KBM-7 (cell line): ENCODE measurements around the gene UVRAG.

Experiments used
- DNase-seq: peaks from one replicate; pipeline ENCODE4 v3.0.0-alpha.2; 2015
- in situ Hi-C: fragments of 300-500 bp; cut with MboI; formaldehyde crosslinking; loops from 2 replicates; pipeline ENCODE4 v1.14.3; 2020; ENCODE audit warnings: low sequenced_read_pairs, low pct_unique_long_range_greater_than_20kb, mixed read lengths

The UVRAG gene

DNA sequence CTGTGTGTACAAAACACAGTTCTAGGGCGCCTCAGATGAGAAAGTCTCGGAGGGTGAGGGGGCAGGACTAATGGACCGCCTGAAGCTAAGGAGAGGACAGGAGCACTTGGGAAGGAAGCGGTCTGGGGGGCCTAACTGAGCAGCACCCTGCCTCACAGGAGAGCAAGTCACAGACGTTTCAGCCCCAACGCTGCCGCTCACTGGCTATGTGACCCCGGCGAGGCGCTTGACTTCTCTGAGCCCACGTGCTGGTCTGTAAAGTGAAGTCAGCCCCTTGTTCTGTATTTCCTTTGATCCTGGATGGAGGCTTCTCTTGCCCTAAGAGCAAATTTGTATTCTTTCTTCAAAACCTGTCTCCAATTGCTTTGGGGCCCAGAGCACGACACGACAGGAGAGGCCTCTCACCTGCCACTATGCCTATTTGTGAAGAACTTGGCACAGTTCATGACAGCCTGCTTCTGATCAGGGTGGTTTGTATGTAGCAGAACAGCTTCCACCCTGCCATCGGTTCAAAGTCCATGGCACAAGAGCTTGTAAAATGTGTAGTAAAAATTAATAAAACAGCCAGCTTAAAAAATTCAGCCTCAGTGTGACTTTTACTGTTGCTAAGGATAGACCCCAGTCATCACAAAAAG is 332.2 kb downstream of the UVRAG start:
- in situ Hi-C loops = loop anchor here (10.0 kb wide), 1 partner anchor 242 kb away; no protein-coding TSS in a partner anchor

DNA sequence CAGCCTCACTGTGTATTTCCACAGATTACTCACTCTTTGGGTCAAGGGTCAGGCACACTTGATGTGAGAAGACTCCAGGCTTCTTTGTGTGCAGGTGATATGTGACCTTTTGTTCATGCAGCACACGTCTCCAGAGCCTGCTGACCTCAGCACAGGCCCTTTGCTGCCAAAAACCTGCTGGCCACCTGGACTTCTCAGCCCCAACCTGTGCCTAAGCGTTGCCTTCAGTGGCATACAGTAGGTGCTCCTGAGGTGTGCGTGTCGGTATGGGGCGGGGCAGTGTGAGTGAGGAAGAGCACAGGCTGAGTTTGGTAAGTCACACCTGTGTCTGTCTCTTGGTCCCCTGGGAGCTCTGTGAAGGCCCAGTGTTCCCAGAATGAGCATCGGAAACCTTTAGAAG is 333.2 kb downstream of the UVRAG start:
- DNase-seq = no peak
- in situ Hi-C loops = loop anchor here (10.0 kb wide), 1 partner anchor 243 kb away; no protein-coding TSS in a partner anchor

More for the DNA sequence above, 332.2 kb downstream of the UVRAG start:
- DNase-seq = no peak

DNA sequence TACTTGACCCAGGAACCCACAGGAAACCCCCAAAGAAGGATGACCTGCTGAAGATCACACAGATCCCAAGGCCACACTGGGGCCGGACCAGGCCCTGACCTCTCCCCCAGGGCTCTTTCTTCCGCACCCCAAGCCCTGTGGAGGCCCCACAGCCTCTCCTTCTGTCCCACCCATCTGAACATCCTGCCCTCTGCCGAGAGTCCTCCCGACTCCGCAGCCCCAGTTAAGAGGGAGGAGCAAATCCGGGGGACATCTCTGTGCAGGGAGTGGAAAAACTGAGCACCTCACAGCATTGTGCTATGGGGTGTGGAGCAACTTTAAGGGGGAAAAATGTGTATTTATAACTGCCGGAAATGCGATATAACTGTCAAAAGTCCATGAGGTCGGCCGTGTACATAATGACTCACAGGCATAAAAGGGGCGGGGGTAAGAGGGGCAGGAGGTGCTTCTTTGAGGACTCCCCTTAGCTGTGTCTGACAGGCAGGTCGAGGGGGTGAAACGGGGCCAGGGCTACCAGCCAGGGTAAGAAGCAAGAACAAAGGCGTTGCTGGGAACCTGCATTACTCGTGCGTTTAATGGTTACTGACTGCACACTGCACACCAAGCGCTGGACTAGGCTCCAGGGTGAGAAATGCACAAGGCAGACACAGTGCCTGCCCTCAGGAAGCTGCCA is 334.1 kb downstream of the UVRAG start:
- in situ Hi-C loops = loop anchor here (10.0 kb wide), 1 partner anchor 244 kb away; no protein-coding TSS in a partner anchor
- no peak for DNase-seq

DNA sequence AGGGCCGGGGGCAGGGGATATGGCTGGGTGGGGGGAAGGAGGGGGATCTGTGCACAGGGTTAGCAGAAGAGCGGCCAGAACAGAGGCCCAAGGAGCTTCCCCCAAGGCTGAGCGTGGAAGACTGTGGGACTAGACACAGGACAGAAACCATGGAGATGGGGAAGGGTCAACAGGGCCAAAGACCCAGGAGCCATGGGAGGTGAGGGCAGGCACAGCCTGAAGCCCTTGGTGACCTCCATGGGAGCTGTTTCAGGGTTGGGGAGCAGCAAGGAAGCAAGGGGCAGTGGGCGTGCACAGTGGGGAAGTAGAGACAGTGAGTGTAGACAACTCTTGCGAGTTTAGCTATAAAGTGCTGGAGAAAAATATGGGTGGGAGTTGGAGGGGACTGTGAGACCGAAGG is 334.7 kb downstream of the UVRAG start:
- no peak for DNase-seq
- in situ Hi-C loops = loop anchor here (10.0 kb wide), 1 partner anchor 245 kb away; no protein-coding TSS in a partner anchor

DNA sequence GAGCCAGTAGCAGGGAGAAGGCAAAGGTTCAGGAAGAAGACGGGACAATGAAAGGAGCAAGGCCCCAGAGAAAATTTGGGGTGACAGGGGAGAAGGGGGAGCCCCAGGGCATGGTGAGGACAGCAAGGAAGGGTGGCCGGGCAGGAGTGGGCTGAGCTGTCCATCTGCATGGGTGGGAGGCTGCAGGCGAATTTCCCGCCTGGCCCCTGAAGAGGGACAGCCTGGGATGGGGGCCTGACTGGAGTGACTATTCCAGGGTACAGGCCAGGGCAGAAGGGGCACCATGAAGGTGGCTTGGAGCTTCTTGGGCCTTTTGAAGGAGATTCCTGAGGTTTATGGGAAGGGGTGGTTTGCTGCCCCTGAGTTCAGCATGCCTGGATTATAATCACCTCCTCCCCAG is 335.1 kb downstream of the UVRAG start:
- in situ Hi-C loops = no loop called here
- DNase-seq = no peak

DNA sequence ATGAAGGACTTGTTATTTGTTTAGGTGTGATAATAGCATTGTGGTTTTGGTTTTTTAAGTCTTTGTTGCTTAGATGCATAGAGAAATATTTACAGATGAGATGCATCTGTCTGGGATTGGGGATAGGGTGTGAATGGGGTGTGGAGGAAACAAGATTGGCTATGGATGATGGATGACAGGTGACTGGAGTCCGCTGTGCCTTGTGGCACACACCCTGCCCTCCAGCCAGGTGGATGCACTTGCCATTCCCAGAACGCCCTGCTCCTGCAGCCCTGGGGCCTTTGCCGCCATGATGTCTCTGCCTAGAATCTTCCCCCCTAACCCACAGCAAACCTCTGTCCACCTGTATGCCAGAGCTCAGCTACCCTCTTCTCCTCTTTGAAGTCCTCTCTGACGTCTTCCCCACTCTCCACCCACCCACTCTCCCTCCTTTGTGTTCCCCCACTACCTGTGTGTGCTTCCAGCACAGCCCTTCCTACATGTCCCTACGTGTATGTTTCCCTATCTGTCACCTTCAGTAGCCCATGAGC is 336.6 kb downstream of the UVRAG start:
- in situ Hi-C loops = no loop called here
- DNase-seq = no peak

DNA sequence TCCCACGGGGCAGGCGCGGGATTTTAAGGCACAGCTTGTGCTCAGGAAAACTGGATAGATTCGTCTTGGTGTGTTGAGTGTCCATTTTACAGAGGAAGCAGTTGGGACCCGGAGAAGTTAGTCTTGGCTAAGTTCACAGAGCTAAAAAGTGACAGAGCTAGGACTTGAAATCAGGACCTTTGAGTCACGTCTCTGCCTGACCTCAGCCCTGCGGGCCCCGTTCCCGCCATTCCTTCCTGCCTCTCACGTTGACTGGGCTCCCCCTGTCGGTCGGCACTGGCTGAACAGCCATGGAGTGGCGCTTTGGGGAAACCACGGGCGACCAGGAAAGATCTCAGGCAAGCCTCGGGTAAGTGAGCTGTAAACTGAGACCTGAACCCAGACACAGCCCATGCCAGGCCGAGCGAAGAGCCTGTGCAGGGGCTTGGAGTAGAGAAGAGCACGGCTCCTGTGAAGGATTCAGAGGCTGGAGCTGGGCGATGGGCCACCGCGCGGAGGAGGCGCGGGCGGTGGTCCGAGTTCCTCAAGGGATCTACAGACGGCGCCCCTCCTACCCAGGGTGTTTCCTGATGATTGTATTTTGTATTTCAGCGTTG is 337.2 kb downstream of the UVRAG start:
- in situ Hi-C loops = no loop called here
- peak; percentile 90 for DNase-seq

DNA sequence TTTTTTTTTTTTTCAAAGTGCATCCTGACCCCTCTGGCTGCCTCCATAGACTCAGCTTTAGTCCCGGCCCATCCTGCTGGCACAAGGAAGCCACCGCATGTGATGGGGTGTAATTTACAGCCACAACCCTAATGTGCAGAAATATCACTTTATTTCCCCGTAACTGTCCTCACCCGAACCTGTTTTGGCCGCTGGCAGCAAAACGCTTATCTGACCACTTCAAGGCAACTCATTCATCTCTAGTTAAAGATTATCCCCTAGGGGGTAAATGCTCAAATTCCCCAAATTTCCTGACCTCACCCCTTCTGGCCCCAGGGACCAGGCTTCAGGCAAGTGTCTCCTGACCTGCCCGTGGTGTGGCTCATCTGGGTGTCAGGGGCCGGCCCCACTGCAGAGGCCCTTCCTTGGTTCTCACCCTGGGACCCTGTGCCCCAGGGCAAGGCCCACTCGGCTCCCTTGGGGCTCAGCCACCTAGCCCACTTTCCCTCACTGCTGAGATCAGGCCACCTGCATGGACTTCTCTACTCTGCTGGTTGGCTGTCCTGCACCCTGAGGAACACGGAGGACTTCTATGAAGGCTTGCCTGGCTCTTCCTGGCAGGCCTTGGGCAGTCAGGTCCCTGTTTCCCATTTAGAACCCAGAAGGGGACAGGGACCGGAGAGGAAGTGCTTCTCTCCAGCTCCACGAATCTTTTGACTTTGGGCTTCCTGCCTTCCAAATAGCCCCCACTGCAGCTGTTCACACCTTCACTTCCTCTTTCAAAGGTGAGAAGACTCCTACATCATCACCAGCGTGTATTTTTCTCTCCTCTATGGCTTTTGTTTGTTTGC is 337.9 kb downstream of the UVRAG start:
- in situ Hi-C loops = no loop called here
- DNase-seq = peak; percentile 41

DNA sequence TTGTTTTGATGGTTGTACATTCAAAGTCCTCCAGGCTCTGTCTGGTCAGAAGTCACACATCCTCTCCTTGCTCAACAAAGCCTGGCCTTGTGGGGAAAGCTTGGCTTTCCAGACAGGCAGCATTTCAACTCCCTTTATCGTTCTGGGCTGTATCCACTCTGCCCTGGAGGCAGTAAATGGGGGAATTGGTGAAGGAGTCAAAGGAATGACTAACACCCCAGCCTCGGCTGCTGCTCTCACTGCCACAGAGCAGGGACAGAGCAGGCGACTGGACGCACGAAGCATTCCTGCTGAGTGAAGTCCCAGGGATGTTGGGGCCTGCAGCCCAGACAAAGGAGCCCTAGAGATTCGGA is 338.5 kb downstream of the UVRAG start:
- no peak for DNase-seq
- in situ Hi-C loops = no loop called here

DNA sequence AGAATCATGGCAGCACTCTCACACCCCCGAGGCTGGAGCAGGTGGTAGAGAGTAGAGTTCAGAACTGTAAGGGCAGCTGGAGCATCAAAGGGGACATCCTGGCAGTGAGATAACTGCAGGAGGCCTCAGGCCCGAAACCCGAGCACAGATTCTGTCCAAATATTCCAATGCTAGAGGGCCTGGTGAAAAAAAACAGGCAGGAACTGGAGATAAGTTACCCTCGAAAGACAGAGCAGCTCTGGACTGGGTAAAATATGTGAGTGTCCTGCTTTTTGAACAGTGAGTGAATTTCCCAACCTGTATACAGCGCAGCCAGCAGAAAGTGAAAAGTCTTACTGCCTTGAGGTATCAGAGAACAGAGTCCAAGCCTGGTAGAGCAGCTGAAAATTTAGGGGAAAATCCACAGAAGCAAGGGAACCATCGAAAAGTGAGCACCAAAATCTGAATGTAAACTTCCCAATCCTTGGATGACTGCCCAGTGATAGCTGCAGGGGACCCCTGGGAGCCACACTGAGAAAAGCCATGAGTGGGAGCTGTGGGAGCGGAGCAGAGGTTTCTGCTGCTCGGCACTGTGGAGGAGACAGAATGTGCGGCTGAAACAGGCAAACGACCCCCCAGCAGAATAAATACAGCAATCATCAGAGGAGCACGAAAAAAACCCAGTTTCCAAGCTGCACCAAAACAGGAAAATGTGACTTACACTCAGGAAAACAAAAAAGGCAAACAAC is 340.7 kb downstream of the UVRAG start:
- in situ Hi-C loops = no loop called here
- no peak for DNase-seq

DNA sequence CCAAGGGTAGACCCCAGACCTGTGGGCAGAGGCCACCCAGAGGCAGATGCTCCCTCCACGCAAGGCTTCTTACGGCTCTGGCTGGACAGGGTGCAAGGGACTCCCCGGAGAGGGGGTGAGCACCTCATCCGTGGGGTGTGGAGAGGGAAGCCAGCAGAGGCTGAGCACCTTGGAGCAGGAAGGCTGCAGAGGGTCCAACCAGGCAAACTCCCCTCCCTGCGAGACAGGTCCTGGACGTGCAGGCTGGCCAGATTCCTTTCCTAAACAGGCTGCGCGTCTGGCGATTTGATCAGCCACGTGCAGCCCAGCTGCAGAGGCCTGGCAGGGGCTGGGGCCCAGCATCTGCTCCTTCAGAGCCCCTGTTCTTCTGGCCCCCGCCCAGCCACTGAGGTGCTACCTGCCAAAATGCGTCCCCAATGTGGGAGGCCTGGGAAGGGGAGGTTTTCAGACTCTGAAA is 342.0 kb downstream of the UVRAG start:
- no peak for DNase-seq
- in situ Hi-C loops = no loop called here

DNA sequence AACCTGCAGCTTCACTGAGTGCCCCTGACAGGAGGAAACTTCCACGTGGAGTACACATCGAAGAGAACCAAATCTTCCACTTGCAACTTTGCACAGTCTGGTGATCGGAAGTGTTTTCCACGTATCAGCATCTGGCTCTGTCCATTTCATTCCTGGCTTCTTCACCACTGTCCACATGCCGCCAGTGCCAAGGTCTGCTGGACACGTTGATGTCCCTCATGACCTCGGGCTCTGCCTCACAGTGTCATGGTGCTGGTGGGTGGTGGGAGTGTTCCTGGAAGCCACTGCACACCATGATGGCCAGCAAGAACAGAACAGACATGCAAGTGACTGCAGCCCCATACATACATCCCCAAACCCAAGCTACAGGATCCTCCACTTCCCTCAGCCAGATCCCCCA is 342.9 kb downstream of the UVRAG start:
- in situ Hi-C loops = no loop called here
- no peak for DNase-seq

DNA sequence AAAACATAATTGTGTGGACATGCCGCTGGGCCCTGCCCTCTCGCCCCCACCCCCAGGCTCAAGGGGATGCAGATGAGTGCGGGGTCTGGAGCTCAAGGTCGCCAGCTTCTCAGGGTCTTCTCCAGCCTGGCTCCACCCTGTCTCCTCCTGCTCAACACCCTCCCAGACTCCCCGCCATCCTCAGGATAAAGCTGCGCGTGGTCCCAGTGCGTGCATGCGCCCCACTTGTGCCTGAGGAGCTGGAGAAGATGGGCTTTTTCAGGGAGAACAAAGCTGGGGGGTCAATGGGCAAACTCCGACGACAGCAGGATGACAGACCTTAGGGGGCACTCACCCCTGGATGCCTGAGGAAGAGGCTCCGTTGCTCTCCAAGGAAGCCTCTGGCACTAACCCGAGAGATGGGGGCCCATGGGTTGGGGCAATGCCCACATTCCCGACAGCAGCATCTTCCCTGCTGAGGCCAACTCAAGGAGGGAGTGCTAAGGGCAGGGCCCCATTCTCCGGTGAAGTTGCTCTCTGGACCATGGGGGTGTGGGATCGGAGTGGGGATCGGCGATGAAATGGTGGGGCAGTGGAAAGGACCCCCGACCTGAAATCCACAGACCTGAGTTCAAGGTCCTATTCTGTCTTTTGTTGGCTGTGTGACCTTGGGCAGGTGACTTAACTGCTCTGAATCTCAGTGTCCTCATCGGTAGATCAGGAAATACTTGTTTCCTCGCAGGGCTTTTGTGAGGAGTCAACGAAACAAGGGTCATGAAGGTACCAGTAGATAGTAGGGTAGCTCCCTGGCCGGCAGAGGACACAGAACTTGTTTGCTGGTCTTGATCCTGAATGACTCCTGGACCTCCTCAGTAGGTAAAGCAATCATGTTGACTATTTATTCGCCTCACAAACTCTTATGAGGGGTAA is 343.6 kb downstream of the UVRAG start:
- in situ Hi-C loops = no loop called here

DNA sequence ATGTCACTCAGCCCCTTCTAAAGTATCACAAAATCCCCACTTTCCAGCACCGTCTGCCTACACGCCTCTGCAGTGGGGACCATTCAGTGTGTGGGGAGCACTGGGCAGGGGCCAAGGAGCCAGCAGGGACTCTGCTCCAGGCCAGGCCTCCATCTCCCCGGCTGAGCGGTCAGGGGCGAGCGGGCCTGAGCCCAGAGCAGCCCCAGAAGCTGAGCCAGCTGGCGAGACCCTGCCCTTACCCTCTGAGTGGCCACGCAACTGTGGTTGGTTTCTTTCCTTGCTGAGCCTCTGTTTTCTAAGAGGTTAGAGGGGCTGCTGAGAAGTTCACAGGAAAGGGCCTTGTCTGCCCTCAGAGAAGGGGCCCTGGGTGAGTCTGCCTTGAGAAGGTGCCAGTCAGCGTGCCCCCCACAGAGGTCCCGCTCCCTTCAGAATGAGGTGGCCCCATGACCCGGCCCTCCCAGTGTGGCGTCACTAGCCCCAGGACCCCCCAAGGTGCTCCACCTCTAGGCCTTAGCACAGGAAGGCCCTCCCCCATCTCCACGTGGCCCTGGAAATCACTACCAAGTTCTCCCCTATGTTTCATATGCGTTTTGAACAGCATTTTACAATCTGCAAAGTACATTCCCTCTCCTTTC is 344.4 kb downstream of the UVRAG start:
- no peak for DNase-seq
- in situ Hi-C loops = no loop called here

More for the DNA sequence above, 343.6 kb downstream of the UVRAG start:
- DNase-seq = no peak

DNA sequence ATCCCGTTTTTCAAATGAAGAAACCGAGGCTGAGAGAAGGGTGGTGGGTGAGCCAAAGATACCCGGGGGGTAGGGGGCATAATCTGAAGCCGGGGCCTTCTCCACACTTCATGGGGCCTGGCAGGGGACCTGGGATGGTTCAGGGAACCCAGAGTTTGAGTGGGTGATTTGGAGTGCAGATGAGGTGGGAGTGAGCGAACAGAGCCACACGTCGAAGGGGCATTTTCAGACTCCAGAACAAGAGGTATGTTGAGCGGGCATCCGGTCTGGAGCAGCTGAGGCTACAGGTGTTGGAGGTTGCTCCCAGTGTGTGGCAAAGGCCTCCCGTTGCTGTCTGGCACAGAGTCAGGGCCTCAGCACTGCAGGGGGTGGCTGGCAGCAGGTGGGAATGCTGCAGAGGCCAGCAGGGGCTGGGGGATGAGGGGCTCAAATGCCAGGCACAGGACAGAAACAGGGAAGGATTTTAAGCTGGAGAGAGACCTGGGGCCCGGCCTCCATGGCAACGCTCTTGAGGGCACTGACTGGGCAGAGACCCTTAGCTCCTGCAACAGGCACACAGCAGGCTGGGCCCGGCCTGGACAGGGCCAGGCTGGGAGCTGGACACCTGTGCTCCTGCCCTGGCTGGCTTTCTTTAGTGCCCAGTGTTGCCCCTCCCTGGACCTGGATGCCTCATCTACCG is 345.1 kb downstream of the UVRAG start:
- DNase-seq = no peak
- in situ Hi-C loops = no loop called here

DNA sequence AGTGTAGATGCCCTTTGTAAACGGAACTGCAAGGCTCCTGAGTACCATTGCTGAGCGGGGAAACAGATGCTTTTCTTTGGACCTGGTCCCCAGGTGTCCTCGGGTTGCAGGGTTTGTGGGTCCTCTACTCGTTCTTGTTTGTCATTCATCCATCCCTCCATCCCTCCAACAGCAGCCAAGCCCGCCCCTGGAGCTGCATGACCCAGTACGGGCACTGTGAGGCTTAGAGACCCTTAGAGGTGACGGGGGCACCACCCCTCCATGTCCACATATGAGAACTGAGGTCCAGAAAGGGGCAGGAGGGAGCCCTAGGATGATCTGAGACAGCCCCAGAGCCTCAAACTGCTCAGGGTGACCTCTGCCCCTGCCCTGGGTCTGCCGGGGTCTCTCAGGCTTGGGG is 345.8 kb downstream of the UVRAG start:
- no peak for DNase-seq
- in situ Hi-C loops = no loop called here
